ENCODE measurements around the gene OR10D3. TPM values are rescaled to one million over a fixed set of nuclear protein-coding genes. Genes with fewer than 3 reads are reported as not detected.

Gene OR10D3
- total RNA-seq, 3 donors from 2014 or later = not detected

DNA sequence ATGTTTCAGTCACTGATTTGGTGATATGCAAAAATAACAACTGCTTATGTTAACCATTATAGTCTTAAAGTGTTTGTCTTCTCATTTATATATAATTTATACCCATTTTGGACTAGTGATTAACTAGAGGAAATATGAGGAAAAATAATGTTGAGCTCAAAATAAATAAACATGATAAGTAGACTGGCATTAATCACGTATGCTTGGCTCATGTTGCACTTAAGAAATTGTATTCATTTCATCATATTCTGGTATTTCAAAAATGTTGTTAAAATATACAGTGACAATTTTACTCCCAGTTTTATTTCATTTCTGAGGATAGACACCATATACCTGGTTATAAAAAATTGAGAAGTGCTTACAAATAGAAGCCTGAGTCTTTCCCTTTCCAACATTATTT lies 3.8 kb upstream of the OR10D3 start:
- TF ChIP-seq, protein P1, sequence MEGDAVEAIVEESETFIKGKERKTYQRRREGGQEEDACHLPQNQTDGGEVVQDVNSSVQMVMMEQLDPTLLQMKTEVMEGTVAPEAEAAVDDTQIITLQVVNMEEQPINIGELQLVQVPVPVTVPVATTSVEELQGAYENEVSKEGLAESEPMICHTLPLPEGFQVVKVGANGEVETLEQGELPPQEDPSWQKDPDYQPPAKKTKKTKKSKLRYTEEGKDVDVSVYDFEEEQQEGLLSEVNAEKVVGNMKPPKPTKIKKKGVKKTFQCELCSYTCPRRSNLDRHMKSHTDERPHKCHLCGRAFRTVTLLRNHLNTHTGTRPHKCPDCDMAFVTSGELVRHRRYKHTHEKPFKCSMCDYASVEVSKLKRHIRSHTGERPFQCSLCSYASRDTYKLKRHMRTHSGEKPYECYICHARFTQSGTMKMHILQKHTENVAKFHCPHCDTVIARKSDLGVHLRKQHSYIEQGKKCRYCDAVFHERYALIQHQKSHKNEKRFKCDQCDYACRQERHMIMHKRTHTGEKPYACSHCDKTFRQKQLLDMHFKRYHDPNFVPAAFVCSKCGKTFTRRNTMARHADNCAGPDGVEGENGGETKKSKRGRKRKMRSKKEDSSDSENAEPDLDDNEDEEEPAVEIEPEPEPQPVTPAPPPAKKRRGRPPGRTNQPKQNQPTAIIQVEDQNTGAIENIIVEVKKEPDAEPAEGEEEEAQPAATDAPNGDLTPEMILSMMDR (IDR thresholded peaks at IDR 0.05) = no peak
- H3K36me3 ChIP-seq (ENCODE audit: low read depth) = no peaks in the 10 kb centered on the region
- H3K9me3 ChIP-seq = no peaks in the 10 kb centered on the region
- no peak for DNase-seq
- no peak overlapping the region for H3K4me3 ChIP-seq
- H3K4me1 ChIP-seq (ENCODE audit: low read depth) = no peaks in the 10 kb centered on the region
- intact Hi-C loops (cut with DNase I, micrococcal nuclease) = no loop called here
- no peak for ATAC-seq

DNA sequence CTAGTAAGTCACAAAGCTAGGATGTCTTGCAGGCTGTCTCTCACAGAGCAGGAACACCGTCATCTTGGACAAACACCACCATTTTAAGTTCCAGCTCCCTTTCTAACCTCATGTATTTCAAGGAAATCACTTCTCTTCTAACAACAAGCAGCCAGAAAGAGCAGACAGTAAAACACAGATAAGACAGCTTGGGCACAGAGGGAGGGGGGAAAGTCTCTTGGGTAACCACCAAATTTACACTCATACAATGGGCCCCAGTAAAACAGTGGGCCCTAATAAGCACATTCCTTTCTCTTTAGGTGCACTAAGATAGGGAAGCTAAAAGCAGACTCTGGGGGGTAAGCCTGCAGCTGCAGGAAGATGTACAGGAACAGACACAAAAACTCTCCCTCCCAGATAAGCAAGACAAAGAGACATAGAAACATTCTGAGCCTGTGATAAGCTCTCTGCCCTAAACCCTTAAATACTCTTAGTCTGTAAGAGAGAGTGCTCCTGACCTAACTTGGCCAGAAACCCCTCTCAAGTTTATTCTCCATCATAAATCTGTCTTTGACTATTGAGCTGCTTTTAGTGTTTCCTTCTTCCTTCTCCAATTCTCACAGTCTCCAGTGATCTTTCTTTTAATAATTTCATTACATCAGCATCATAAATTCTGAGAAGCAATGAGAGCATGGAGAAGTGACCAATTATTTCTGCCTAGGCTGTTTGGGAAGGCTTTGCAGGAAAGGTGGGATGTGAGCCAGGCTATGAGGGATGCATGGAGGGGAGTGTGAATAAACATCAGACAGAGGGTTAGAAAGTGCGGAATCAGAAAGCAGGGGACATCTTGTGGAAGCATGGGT lies 7.4 kb downstream of the OR10D3 start:
- Histone ChIP-seq H3K36me3 (ENCODE audit: low read depth) (no peaks in the 10 kb centered on the region), H3K9me3 (no peaks in the 10 kb centered on the region), H3K4me3 (no peak overlapping the region), H3K4me1 (ENCODE audit: low read depth) (no peaks in the 10 kb centered on the region)
- DNase-seq (no peak), ATAC-seq (no peak)
- TF ChIP-seq, protein P1 (IDR thresholded peaks at IDR 0.05) = no peak
- intact Hi-C loops (cut with DNase I, micrococcal nuclease) = loop anchor here in 1 of 2 donors (5.0 kb wide), 1 partner anchor 118 kb away; no protein-coding TSS in a partner anchor

DNA sequence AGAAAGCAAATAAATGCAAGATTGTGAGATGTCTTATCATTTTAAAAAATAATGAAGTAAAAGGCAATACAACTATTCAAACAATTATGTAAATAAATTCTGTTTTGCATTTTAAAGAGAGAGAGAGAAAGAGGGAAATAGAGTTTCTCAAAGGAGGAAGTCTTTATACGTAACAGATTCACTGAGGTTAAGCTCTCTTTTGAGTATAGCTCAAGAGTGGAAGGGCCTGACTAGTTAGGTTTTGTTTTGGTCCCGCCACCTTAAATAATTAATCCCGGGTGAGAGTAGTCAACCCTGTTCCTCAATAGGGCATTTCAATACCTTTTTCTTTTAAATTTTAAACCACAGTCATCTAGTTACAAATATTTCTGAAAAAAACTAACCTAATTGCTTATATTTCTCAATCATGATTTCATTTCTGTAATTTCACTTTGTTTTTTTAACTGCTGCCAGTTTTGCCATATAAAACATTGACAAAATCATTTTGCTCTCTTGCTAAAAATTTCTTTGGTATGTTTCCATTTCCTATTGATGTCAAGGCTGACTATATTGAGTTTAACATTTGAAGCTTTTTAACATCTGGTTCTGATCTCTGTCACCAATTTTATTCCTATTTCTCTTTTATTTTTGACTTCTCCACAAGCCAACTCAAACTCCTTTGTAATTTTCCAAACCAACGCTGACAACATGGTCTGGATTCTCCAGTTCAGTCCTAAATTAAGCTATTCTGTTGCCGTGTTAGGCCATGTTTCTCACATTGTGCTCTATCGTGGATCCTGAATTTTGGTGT lies 10.3 kb downstream of the OR10D3 start:
- ATAC-seq = no peak
- Histone ChIP-seq H3K4me3 (no peak overlapping the region), H3K4me1 (ENCODE audit: low read depth) (no peaks in the 10 kb centered on the region), H3K36me3 (ENCODE audit: low read depth) (no peaks in the 10 kb centered on the region), H3K9me3 (no peaks in the 10 kb centered on the region)
- TF ChIP-seq, protein P1 (IDR thresholded peaks at IDR 0.05) = no peak
- intact Hi-C loops (cut with DNase I, micrococcal nuclease) = loop anchor here in 1 of 2 donors (5.0 kb wide), 1 partner anchor 121 kb away; no protein-coding TSS in a partner anchor
- DNase-seq = no peak

DNA sequence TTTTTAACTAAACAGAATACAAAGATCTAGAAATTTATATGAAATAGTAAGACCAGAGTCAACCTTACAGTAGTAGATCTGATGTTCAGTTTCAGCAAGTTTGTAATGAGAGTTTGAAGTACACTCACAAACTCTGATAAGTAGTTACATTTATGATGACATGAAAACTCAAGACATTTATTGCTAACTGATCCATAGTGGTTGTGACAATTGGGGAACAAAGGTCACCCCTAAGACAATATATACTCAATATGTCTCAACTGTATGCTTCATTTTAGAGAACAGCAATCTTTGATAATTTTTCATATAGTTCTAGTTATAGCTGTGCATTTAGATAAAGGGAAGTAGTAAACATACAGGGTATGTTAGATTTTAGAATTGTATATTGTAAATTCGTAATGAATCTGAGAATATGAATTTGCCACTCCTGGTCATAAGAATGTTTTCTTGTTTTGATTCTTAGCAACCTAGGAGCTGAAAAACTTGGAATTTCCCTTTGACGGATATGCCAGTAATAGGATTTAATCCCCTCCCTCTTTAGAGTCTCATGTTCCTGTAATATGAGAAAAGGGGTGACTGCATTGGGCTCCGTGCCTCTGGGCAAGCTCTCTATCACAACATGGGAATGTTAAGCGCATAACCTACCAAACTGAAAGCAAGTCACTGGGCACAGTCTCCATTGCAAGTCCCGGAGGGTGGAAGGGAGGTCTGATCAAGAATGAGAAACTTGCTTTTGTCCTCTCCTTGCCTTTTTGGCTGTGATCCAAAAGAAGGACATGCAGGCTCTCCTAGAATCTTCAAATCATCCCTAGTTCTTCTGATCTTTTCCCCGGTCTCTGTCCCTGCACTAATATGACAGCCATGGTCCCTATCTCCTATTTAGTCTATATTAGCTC lies 11.4 kb downstream of the OR10D3 start:
- Histone ChIP-seq H3K4me3 (no peak overlapping the region), H3K9me3 (no peaks in the 10 kb centered on the region), H3K36me3 (ENCODE audit: low read depth) (no peaks in the 10 kb centered on the region), H3K4me1 (ENCODE audit: low read depth) (no peaks in the 10 kb centered on the region)
- intact Hi-C loops (cut with DNase I, micrococcal nuclease) = loop anchor here in 1 of 2 donors (5.0 kb wide), 1 partner anchor 122 kb away; no protein-coding TSS in a partner anchor
- TF ChIP-seq, protein P1 (IDR thresholded peaks at IDR 0.05) = no peak
- DNase-seq (peak in 2 of 3 donors; percentile 9 to 19), ATAC-seq (peak; percentile 45)

DNA sequence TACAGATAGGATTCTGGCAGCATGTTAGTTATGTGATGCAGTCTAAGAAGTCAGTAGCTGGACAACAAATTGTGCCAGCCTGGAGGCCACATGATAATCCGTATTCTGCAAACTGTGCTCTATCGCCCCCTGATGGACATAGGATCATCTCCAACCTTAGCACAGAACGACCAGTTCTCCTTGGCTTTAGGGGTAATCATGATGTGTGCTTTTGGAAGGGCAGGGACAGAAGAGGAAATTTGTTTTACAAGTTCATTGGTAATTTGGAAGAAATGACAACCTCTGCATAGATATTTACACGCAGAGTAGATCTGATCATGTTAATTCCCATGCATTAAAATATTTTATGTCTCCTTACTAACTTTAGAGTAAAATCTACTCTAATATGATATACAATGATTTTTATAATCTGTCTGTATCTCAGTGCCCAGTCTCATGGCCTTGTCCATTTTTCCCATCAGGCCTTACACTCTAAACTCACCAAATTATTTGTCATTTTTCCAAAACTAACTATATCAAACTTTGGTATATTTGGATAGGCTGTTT lies 12.1 kb downstream of the OR10D3 start:
- Histone ChIP-seq H3K9me3 (no peaks in the 10 kb centered on the region), H3K4me1 (ENCODE audit: low read depth) (no peaks in the 10 kb centered on the region), H3K36me3 (ENCODE audit: low read depth) (no peaks in the 10 kb centered on the region), H3K4me3 (no peak overlapping the region)
- intact Hi-C loops (cut with DNase I, micrococcal nuclease) = no loop called here
- ATAC-seq (peak; percentile 94), DNase-seq (peak in 2 of 3 donors; percentile 20 to 82)
- TF ChIP-seq, protein P1 (IDR thresholded peaks at IDR 0.05) = peak; percentile 69
